ENCODE results near the gene PRKAG2.
"Not testable (repeated sequence)": the region's sequence is repeated elsewhere in the genome, so short reads cannot be mapped to it uniquely, and the experiment has no call there.

PRKAG2 gene

GRCh38 chr7:151524331-151524730, 352.6 kb downstream of the PRKAG2 start:
- ATAC-seq, result no peak
- Mint-ChIP-seq H3K36me3 (no peaks in the 10 kb centered on the region), H3K27me3 (no peaks in the 10 kb centered on the region), H3K4me3 (no peak overlapping the region), H3K9me3 (peaks cover 4% of the 10 kb centered on the region), H3K27ac (no peak overlapping the region), H3K4me1 (peaks cover 5% of the 10 kb centered on the region)

DNA sequence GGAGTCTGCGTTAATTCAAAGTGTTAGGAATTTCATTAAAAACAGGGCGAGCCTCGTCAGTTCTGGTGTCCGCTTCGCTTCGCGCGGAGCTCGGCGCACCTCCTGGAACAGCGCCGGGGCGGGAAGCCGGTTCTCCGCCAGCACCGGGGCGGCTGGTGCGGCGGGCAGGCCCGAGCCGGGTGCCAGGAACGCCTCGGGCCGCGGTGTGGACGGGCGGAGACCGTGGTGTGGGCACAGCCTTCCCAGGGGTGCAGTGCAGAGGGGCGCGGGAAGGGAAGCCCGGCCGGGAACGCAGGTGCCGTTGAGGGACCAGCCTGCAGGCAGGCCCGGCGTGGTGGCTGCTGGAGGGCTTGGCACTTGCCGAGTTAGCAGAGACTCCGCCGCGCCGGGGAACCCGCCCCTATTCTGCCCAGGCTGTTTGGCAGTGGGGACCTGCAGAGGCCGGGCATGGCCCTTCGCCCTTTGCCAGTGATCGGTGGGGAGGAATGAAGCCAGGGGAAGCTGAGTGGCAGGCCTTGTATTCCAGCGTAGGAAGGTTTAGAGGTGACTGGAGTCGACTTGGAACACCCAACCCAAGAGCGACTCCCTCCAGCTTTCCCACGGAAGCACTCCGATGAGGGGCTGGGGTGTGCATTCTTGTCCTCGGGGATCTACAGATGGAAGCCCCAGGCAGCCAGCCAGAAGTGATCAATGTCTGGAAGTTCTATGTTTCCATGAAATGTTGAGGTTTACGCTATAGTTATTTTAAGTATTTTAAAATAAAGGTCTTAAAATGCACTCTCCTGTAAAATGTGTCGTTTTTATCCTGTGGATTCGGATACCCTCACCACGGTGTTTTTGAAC, 356.3 kb downstream of the PRKAG2 start:
- Mint-ChIP-seq H3K9me3 (no peaks in the 10 kb centered on the region), H3K27me3 (no peaks in the 10 kb centered on the region)
- ATAC-seq, result no peak

GRCh38 chr7:151519765-151520418, 357.0 kb downstream of the PRKAG2 start, which contains the start of gene RHEB:
Gene RHEB, minus strand, starts transcription at chr7:151519895. Its CDS starts 384 bp downstream, at chr7:151519511.
- no peaks in the 10 kb centered on the region for H3K9me3 Mint-ChIP-seq
- peaks cover 41% of the 10 kb centered on the region for H3K4me1 Mint-ChIP-seq
- ATAC-seq, result peak; percentile 93
- peak within 1 kb of the TSS; percentile 84 for H3K4me3 Mint-ChIP-seq
- H3K27ac Mint-ChIP-seq, result peak within 1 kb of the TSS; percentile 82
- peaks cover 4% of the 10 kb centered on the region for H3K36me3 Mint-ChIP-seq
- no peaks in the 10 kb centered on the region for H3K27me3 Mint-ChIP-seq

More for the DNA sequence above, 356.3 kb downstream of the PRKAG2 start:
- peaks cover 33% of the 10 kb centered on the region for H3K4me1 Mint-ChIP-seq
- H3K27ac Mint-ChIP-seq, result peak overlapping the region; percentile 82
- H3K36me3 Mint-ChIP-seq, result peaks cover 4% of the 10 kb centered on the region
- peak overlapping the region; percentile 84 for H3K4me3 Mint-ChIP-seq

DNA sequence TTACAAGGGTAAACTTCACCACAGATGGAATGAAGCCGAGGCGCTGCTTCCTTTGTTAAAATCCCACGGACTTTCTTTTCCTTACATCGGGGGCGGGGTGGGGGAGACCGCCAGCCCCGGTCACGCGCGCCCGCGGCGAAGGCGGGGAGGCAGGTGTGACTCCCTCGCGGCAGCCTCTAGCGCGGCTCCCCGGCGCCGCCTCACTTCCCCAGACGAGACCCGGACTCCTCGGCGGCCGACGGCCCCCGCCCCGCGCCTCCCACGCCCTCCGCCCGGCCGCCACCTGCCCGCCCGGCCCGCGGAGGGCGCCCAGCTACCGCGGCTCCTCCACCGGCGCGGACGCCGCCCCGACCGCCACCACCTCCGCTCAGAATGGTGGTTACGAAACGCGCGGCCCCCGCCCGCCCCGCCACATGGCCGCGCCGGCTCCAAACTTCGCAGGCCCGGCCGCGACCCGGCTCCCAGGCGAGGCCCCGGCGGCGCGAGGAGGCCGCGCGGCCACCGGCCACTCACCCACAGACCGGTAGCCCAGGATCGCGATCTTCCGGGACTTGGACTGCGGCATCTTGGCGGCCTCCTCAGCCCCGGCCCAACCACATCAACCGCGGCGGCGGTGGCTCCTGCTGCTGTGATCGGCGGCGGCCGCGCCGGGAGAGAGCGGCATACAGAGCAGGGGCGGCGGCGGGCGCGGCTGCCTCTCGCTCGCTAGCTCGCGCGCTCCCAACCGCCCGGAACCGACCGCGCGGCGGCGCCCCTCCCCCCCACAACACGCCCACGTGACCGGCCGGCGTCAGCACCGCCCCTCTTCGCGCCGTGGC, 357.8 kb downstream of the PRKAG2 start:
- not testable (repeated sequence) for H3K9me3 Mint-ChIP-seq, H3K27me3 Mint-ChIP-seq, H3K36me3 Mint-ChIP-seq
- ATAC-seq, result peak; percentile 86
- Mint-ChIP-seq H3K4me1 (peaks cover 43% of the 10 kb centered on the region), H3K27ac (peak overlapping the region; percentile 82), H3K4me3 (peak overlapping the region; percentile 84)

GRCh38 chr7:151518105-151518946, 358.6 kb downstream of the PRKAG2 start:
- H3K4me3 Mint-ChIP-seq, result peak overlapping the region; percentile 84
- peaks cover 4% of the 10 kb centered on the region for H3K36me3 Mint-ChIP-seq
- H3K4me1 Mint-ChIP-seq, result peaks cover 43% of the 10 kb centered on the region

DNA sequence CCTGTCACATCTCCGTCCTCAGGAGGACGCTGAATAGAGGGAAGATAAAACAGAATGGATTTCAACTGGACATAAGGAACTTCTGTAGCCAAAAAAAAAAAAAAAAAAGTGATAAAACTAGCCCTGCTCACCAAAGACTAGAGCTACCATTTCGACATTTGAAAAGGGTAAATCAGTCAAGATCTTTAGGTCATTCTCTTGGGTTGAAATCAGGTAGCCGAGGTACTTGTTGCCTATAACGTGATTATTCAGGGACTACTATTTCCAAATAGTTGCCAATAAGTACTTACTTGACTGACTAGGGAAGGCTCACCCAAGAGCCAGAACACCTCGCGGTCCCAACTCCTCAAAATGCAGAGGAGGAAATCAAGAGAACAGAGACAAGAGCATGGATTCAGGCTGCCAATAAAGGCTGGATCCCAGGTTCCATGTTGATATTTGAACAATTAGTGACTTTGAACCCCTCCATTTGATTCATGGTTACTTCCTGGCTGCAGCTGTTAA, 359.3 kb downstream of the PRKAG2 start:
- peaks cover 44% of the 10 kb centered on the region for H3K4me1 Mint-ChIP-seq

More at GRCh38 chr7:151518105-151518946, 358.6 kb downstream of the PRKAG2 start:
- H3K27ac Mint-ChIP-seq, result peak overlapping the region; percentile 82
- H3K9me3 Mint-ChIP-seq, result no peaks in the 10 kb centered on the region
- H3K27me3 Mint-ChIP-seq, result no peaks in the 10 kb centered on the region
- ATAC-seq, result no peak

DNA sequence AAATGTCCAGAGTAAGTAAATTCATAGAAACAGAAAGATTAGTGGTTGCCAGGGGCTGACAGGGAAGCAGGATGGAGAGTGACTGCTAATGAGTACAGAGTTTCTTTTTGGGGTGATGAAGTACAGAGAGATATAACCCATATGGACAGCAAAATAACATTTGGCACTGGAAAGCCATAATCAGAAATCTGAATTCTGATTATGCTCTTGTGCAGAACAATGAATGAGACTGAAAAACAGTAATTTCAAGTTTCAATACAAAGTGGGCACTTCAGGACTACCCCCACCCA, 361.7 kb downstream of the PRKAG2 start:
- no peak for ATAC-seq
- Mint-ChIP-seq H3K36me3 (peaks cover 4% of the 10 kb centered on the region), H3K27me3 (no peaks in the 10 kb centered on the region), H3K9me3 (no peaks in the 10 kb centered on the region), H3K4me3 (no peak overlapping the region), H3K4me1 (peaks cover 59% of the 10 kb centered on the region), H3K27ac (no peak overlapping the region)

More for the DNA sequence above, 359.3 kb downstream of the PRKAG2 start:
- no peak for ATAC-seq
- peaks cover 4% of the 10 kb centered on the region for H3K36me3 Mint-ChIP-seq
- no peaks in the 10 kb centered on the region for H3K27me3 Mint-ChIP-seq
- H3K27ac Mint-ChIP-seq, result peak overlapping the region; percentile 82
- H3K9me3 Mint-ChIP-seq, result no peaks in the 10 kb centered on the region
- H3K4me3 Mint-ChIP-seq, result peak overlapping the region; percentile 84

DNA sequence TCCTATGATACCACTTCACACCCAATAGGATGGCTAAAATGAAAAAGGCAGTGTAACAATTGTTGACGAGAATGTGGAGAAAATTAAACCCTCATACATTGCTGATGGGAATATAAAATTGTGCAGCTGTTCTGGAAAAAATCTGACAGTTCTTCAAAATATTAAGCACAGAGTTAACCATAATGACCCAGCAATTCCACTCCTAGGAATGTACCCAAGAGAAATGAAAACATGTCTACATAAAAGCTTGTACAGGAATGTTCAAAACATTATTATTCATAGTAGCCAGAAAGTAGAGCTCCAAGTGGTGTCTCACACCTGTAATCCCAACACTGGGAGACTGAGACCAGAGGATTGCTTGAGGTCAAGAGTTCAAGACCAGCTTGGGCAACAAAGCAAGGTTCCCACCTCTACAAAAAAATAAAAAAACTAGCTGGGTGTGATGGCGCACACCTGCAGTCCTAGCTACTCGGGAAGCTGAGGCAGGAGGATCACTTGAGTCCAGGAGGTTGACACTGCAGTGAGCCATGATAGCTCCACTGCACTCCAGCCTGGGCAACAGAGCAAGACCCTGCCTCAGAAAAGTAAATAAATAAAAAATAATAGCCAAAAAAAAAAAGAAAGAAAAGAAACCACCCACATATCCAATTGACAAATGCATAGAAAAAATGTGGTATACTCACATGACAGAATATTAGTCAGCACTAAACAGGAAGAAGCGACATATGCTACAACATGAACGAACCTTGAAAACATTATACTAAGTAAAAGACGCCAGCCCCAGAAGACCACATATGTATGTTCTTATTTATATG, 362.2 kb downstream of the PRKAG2 start:
- H3K4me3 Mint-ChIP-seq, result no peak overlapping the region
- H3K36me3 Mint-ChIP-seq, result peaks cover 4% of the 10 kb centered on the region
- H3K27me3 Mint-ChIP-seq, result no peaks in the 10 kb centered on the region
- peaks cover 62% of the 10 kb centered on the region for H3K4me1 Mint-ChIP-seq
- H3K27ac Mint-ChIP-seq, result no peak overlapping the region
- H3K9me3 Mint-ChIP-seq, result no peaks in the 10 kb centered on the region
- no peak for ATAC-seq

GRCh38 chr7:151513133-151513532, 363.8 kb downstream of the PRKAG2 start:
- Mint-ChIP-seq H3K27ac (no peak overlapping the region), H3K36me3 (peaks cover 4% of the 10 kb centered on the region), H3K4me1 (peaks cover 62% of the 10 kb centered on the region), H3K27me3 (no peaks in the 10 kb centered on the region), H3K4me3 (no peak overlapping the region), H3K9me3 (no peaks in the 10 kb centered on the region)
- ATAC-seq, result no peak

DNA sequence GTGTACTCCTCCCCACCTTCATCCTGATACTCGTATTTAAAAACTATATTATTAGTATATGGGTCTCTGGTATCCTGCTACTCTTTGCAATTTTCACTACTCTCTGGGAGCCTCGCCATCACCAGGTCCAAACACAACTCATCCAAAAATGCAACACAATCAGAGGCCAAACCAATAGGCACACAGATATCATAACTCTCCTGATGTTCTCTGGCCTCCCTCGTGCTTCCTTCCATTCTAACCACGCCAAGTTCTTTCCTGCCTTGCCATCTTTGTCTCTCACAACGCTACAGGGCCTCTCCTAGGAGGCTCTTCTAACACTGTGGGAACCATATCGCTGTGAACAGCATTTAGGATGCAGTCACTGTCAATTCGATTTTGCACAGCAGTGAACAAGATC, 364.6 kb downstream of the PRKAG2 start:
- Mint-ChIP-seq H3K27ac (no peak overlapping the region), H3K4me3 (no peak overlapping the region), H3K9me3 (no peaks in the 10 kb centered on the region), H3K27me3 (no peaks in the 10 kb centered on the region), H3K36me3 (peaks cover 4% of the 10 kb centered on the region), H3K4me1 (peaks cover 60% of the 10 kb centered on the region)
- no peak for ATAC-seq

- Mint-ChIP-seq H3K27ac (no peak overlapping the region), H3K4me1 (peaks cover 60% of the 10 kb centered on the region), H3K9me3 (no peaks in the 10 kb centered on the region), H3K27me3 (no peaks in the 10 kb centered on the region), H3K36me3 (peaks cover 4% of the 10 kb centered on the region), H3K4me3 (no peak overlapping the region)
- no peak for ATAC-seq
Observed at GRCh38 chr7:151511946-151512345, 365.0 kb downstream of the PRKAG2 start.

DNA sequence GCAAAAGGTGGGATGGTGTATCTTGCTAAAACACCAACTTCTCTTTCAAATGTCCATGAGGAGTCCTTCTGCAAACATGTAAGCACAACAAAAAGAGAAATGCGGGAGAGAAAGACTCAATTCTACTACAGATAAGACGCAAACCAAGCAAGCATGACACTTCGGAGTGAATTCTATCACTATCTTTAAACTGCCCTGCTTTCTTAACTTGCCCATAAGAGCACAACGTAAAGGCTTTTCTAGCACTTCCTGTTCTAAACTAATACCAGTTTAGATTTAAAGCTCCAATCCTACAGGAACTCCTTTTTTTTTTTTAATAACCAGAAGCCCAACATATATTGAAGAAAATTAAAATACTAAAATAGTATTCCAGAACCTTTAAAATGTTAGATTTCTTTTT, 365.6 kb downstream of the PRKAG2 start:
- no peaks in the 10 kb centered on the region for H3K27me3 Mint-ChIP-seq
- ATAC-seq, result no peak
- H3K4me1 Mint-ChIP-seq, result peaks cover 60% of the 10 kb centered on the region
- H3K9me3 Mint-ChIP-seq, result no peaks in the 10 kb centered on the region
- no peak overlapping the region for H3K27ac Mint-ChIP-seq
- H3K4me3 Mint-ChIP-seq, result no peak overlapping the region
- peaks cover 4% of the 10 kb centered on the region for H3K36me3 Mint-ChIP-seq

DNA sequence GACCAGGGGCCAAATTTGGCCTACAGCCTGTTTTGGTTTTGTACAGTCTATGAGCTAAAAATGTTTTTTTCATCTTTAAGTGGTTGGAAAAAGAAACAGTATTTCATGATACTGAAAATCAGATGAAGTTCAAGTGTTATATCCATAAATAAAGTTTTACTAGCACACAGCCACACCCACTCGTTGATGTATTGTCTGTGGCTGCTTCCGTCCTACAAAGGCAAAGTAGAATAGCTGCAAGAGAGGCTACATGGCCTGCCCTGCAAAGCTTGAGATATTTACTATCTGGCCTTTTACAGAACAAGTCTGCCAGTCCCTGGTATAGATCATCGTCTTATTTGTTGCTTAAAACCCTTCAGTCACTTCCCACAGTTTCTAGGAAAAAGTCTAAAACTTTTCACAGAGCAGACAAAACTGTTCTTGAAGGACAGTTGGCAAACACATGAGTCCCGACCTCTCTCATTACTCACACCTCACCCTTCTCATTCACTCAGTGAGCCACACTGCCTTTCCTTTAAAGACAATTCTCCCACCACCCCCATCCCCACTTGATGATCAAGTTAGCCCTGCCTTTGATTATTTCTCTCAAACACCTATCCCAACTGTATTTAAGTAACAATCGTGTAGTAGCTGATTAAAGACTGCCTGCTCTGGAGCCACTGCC, 367.1 kb downstream of the PRKAG2 start:
- Mint-ChIP-seq H3K4me3 (no peak overlapping the region), H3K9me3 (no peaks in the 10 kb centered on the region), H3K27me3 (no peaks in the 10 kb centered on the region), H3K4me1 (peaks cover 57% of the 10 kb centered on the region), H3K27ac (no peak overlapping the region), H3K36me3 (no peaks in the 10 kb centered on the region)
- ATAC-seq, result no peak

Measured in stimulated activated memory B cell treated with anti-CD40 and anti-IgM and Interleukin-4, amounts not matched to agents 10 μg/mL and 1 μg/mL and 100 μg/mL, for 72 hours (primary cell).